WTC11 (cell line): Measurements from ENCODE around the gene CA7. TPM values are rescaled to one million over a fixed set of nuclear protein-coding genes. Genes with fewer than 3 reads are reported as not detected.

Source experiments
- ATF1 ChIP-seq: sonication (generic); formaldehyde crosslinking; IDR thresholded peaks from 2 replicates; pipeline ENCODE4 v1.8.1; 2023; ENCODE audit warnings: mild to moderate bottlenecking, moderate library complexity, missing genetic modification reagents
- CREB1 ChIP-seq: sonication (generic); formaldehyde crosslinking; IDR thresholded peaks from 2 replicates; pipeline ENCODE4 v1.8.0; 2023; ENCODE audit warnings: mild to moderate bottlenecking, missing genetic modification reagents
- ELF4 ChIP-seq: sonication (generic); formaldehyde crosslinking; IDR thresholded peaks from 2 replicates; pipeline ENCODE4 v1.8.1; 2022; ENCODE audit warnings: low read depth, mild to moderate bottlenecking, moderate library complexity, missing genetic modification reagents
- ETV6 ChIP-seq: sonication (generic); formaldehyde crosslinking; IDR thresholded peaks from 2 replicates; pipeline ENCODE4 v1.8.1; 2022; ENCODE audit warnings: mild to moderate bottlenecking, missing genetic modification reagents
- FOXJ3 ChIP-seq: sonication (generic); formaldehyde crosslinking; IDR thresholded peaks from 2 replicates; pipeline ENCODE4 v1.9.0; 2021; ENCODE audit warnings: missing genetic modification reagents, mild to moderate bottlenecking, borderline replicate concordance
- FOXP1 ChIP-seq: sonication (generic); formaldehyde crosslinking; IDR thresholded peaks from 2 replicates; pipeline ENCODE4 v1.8.0; 2022; ENCODE audit warnings: missing genetic modification reagents, mild to moderate bottlenecking, moderate library complexity, borderline replicate concordance
- GRHL2 ChIP-seq: fragments of 250-450 bp; sonication (Bioruptor Pico); IDR thresholded peaks from 2 replicates; pipeline ENCODE4 v1.8.0; 2022; ENCODE audit warnings: mild to moderate bottlenecking, moderate library complexity; ENCODE audit not compliant: insufficient replicate concordance, severe bottlenecking
- HMGA2 ChIP-seq: fragments of 250-450 bp; sonication (Bioruptor Pico); IDR thresholded peaks from 2 replicates; pipeline ENCODE4 v1.4.0; 2021; ENCODE audit warnings: mild to moderate bottlenecking, moderate library complexity
- MYBL2 ChIP-seq: sonication (generic); formaldehyde crosslinking; IDR thresholded peaks from 2 replicates; pipeline ENCODE4 v1.8.1; 2023; ENCODE audit warnings: mild to moderate bottlenecking, moderate library complexity, missing genetic modification reagents
- NFYB ChIP-seq: sonication (generic); formaldehyde crosslinking; conservative IDR thresholded peaks from 2 replicates; pipeline ENCODE4 v1.8.0; 2022; ENCODE audit warnings: low read depth, missing genetic modification reagents
- NR1H2 ChIP-seq: sonication (generic); formaldehyde crosslinking; IDR thresholded peaks from 2 replicates; pipeline ENCODE4 v1.9.0; 2021; ENCODE audit warnings: mild to moderate bottlenecking, moderate library complexity, missing genetic modification reagents
- ZNF138 ChIP-seq: sonication (generic); formaldehyde crosslinking; conservative IDR thresholded peaks from 2 replicates; pipeline ENCODE4 v1.8.1; 2022; ENCODE audit warnings: mild to moderate bottlenecking, moderate library complexity, missing genetic modification reagents
- ZNF232 ChIP-seq: sonication (generic); formaldehyde crosslinking; IDR thresholded peaks from 2 replicates; pipeline ENCODE4 v1.8.0; 2022; ENCODE audit warnings: mild to moderate bottlenecking, missing genetic modification reagents
- ZNF396 ChIP-seq: fragments of 250-450 bp; sonication (Bioruptor Pico); IDR thresholded peaks from 2 replicates; pipeline ENCODE4 v1.8.0; 2021; ENCODE audit warnings: mild to moderate bottlenecking, moderate library complexity, borderline replicate concordance
- total RNA-seq: library from RNA; stranded (reverse); gene quantifications from 3 replicates; pipeline ENCODE4 v1.2.3, GENCODE V29; 2021
- TF ChIP-seq, protein P1 (sequence below): sonication (generic); formaldehyde crosslinking; IDR thresholded peaks from 2 replicates; pipeline ENCODE4 v1.8.1; 2023; ENCODE audit warnings: mild to moderate bottlenecking, moderate library complexity, missing genetic modification reagents
- TF ChIP-seq, protein P2 (sequence below): sonication (generic); formaldehyde crosslinking; IDR thresholded peaks from 2 replicates; pipeline ENCODE4 v1.8.0; 2023; ENCODE audit warnings: missing genetic modification reagents, mild to moderate bottlenecking, borderline replicate concordance
- TF ChIP-seq, protein P3 (sequence below): fragments of 250-450 bp; sonication (Bioruptor Pico); IDR thresholded peaks from 2 replicates; pipeline ENCODE4 v1.9.0; 2021; ENCODE audit warnings: mild to moderate bottlenecking
- TF ChIP-seq, protein P4 (sequence below): sonication (generic); formaldehyde crosslinking; IDR thresholded peaks from 2 replicates; pipeline ENCODE4 v1.8.0; 2023; ENCODE audit warnings: missing genetic modification reagents
- TF ChIP-seq, protein P5 (sequence below): sonication (generic); formaldehyde crosslinking; IDR thresholded peaks from 2 replicates; pipeline ENCODE4 v1.8.0; 2022; ENCODE audit warnings: missing genetic modification reagents
- TF ChIP-seq, protein P6 (sequence below): sonication (generic); formaldehyde crosslinking; IDR thresholded peaks from 2 replicates; pipeline ENCODE4 v1.8.1; 2023; ENCODE audit warnings: mild to moderate bottlenecking, missing genetic modification reagents, borderline replicate concordance

Gene CA7
- total RNA-seq, 1 experiment from 2014 or later: 1.6 TPM

DNA sequence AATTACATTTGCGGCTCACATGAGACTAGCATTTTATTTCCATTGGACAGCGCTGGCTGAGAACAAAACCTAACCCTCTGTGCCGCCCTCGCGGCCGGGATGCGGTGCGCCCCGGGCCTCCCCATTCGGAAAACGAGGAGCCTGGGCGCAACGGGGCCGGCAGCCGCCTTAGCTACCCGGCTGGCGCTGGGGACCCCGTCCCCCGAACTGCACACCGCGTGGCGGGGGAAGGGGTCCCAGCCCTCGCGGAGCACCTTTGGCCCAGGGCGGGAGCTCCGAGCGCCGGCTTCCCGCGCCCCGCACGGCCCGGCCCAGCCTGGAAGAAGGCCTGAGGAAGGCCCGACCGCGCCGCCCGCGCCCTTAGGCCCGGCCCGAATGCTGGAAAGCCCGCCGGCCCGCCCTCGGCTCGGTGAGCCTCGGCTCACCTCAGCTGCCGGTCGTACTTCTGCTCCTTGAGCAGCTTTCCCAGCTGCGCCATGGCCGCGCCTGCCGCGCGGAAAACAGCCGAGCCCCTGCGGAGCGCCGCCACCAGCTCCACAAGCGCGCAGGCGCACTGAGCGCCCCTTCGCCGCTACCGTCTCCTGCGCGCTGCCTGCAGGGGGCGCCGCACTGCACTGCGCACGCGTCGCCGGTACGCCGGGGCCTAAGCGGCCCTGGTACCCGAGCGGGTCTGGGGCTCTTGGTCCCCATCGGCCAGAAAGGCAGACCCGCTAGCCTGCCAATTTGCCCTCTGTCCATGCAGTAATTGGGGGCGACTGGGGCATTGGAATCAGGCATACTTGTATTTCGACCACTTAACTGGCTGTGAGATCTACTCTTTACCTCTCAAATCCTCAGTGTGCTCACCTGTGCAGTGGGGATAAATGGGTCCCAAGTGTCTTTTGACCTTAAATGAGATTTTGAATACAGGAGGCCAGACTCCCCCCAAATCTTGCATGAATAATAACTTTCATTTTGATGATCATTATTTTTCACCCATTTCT, 13.5 kb upstream of the CA7 start, which contains the start of gene NAE1 (continued):
- TF ChIP-seq, protein P1, sequence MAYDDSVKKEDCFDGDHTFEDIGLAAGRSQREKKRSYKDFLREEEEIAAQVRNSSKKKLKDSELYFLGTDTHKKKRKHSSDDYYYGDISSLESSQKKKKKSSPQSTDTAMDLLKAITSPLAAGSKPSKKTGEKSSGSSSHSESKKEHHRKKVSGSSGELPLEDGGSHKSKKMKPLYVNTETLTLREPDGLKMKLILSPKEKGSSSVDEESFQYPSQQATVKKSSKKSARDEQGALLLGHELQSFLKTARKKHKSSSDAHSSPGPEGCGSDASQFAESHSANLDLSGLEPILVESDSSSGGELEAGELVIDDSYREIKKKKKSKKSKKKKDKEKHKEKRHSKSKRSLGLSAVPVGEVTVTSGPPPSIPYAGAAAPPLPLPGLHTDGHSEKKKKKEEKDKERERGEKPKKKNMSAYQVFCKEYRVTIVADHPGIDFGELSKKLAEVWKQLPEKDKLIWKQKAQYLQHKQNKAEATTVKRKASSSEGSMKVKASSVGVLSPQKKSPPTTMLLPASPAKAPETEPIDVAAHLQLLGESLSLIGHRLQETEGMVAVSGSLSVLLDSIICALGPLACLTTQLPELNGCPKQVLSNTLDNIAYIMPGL (CRISPR knock-in tag): peak; percentile 99
- no peak for TF ChIP-seq ZNF396
- TF ChIP-seq, protein P2, sequence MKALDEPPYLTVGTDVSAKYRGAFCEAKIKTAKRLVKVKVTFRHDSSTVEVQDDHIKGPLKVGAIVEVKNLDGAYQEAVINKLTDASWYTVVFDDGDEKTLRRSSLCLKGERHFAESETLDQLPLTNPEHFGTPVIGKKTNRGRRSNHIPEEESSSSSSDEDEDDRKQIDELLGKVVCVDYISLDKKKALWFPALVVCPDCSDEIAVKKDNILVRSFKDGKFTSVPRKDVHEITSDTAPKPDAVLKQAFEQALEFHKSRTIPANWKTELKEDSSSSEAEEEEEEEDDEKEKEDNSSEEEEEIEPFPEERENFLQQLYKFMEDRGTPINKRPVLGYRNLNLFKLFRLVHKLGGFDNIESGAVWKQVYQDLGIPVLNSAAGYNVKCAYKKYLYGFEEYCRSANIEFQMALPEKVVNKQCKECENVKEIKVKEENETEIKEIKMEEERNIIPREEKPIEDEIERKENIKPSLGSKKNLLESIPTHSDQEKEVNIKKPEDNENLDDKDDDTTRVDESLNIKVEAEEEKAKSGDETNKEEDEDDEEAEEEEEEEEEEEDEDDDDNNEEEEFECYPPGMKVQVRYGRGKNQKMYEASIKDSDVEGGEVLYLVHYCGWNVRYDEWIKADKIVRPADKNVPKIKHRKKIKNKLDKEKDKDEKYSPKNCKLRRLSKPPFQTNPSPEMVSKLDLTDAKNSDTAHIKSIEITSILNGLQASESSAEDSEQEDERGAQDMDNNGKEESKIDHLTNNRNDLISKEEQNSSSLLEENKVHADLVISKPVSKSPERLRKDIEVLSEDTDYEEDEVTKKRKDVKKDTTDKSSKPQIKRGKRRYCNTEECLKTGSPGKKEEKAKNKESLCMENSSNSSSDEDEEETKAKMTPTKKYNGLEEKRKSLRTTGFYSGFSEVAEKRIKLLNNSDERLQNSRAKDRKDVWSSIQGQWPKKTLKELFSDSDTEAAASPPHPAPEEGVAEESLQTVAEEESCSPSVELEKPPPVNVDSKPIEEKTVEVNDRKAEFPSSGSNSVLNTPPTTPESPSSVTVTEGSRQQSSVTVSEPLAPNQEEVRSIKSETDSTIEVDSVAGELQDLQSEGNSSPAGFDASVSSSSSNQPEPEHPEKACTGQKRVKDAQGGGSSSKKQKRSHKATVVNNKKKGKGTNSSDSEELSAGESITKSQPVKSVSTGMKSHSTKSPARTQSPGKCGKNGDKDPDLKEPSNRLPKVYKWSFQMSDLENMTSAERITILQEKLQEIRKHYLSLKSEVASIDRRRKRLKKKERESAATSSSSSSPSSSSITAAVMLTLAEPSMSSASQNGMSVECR: peak; percentile 84; the same call in 1 of the 2 replicates
- TF ChIP-seq, protein P3, sequence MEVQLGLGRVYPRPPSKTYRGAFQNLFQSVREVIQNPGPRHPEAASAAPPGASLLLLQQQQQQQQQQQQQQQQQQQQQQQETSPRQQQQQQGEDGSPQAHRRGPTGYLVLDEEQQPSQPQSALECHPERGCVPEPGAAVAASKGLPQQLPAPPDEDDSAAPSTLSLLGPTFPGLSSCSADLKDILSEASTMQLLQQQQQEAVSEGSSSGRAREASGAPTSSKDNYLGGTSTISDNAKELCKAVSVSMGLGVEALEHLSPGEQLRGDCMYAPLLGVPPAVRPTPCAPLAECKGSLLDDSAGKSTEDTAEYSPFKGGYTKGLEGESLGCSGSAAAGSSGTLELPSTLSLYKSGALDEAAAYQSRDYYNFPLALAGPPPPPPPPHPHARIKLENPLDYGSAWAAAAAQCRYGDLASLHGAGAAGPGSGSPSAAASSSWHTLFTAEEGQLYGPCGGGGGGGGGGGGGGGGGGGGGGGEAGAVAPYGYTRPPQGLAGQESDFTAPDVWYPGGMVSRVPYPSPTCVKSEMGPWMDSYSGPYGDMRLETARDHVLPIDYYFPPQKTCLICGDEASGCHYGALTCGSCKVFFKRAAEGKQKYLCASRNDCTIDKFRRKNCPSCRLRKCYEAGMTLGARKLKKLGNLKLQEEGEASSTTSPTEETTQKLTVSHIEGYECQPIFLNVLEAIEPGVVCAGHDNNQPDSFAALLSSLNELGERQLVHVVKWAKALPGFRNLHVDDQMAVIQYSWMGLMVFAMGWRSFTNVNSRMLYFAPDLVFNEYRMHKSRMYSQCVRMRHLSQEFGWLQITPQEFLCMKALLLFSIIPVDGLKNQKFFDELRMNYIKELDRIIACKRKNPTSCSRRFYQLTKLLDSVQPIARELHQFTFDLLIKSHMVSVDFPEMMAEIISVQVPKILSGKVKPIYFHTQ (CRISPR knock-in tag): no peak
- TF ChIP-seq MYBL2 (CRISPR knock-in tag): peak; percentile 88; the same call in 1 of the 2 replicates
- no peak for TF ChIP-seq CREB1 (CRISPR knock-in tag)
- TF ChIP-seq NR1H2 (CRISPR knock-in tag): no peak
- TF ChIP-seq ZNF138 (CRISPR knock-in tag): no peak
- peak; percentile 88 for TF ChIP-seq ETV6 (CRISPR knock-in tag)
- peak; percentile 95 for TF ChIP-seq FOXP1
- TF ChIP-seq ZNF232 (CRISPR knock-in tag): 0 out of 2 replicates have a peak, but pooled peaks have one; percentile 35
- TF ChIP-seq, protein P4, sequence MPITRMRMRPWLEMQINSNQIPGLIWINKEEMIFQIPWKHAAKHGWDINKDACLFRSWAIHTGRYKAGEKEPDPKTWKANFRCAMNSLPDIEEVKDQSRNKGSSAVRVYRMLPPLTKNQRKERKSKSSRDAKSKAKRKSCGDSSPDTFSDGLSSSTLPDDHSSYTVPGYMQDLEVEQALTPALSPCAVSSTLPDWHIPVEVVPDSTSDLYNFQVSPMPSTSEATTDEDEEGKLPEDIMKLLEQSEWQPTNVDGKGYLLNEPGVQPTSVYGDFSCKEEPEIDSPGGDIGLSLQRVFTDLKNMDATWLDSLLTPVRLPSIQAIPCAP: no peak
- TF ChIP-seq, protein P5, sequence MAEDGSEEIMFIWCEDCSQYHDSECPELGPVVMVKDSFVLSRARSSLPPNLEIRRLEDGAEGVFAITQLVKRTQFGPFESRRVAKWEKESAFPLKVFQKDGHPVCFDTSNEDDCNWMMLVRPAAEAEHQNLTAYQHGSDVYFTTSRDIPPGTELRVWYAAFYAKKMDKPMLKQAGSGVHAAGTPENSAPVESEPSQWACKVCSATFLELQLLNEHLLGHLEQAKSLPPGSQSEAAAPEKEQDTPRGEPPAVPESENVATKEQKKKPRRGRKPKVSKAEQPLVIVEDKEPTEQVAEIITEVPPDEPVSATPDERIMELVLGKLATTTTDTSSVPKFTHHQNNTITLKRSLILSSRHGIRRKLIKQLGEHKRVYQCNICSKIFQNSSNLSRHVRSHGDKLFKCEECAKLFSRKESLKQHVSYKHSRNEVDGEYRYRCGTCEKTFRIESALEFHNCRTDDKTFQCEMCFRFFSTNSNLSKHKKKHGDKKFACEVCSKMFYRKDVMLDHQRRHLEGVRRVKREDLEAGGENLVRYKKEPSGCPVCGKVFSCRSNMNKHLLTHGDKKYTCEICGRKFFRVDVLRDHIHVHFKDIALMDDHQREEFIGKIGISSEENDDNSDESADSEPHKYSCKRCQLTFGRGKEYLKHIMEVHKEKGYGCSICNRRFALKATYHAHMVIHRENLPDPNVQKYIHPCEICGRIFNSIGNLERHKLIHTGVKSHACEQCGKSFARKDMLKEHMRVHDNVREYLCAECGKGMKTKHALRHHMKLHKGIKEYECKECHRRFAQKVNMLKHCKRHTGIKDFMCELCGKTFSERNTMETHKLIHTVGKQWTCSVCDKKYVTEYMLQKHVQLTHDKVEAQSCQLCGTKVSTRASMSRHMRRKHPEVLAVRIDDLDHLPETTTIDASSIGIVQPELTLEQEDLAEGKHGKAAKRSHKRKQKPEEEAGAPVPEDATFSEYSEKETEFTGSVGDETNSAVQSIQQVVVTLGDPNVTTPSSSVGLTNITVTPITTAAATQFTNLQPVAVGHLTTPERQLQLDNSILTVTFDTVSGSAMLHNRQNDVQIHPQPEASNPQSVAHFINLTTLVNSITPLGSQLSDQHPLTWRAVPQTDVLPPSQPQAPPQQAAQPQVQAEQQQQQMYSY (CRISPR knock-in tag): no peak
- TF ChIP-seq HMGA2 (CRISPR knock-in tag): no peak
- no peak; the same call in 1 of the 2 replicates for TF ChIP-seq NFYB
- TF ChIP-seq FOXJ3 (CRISPR knock-in tag): no peak
- TF ChIP-seq, protein P6, sequence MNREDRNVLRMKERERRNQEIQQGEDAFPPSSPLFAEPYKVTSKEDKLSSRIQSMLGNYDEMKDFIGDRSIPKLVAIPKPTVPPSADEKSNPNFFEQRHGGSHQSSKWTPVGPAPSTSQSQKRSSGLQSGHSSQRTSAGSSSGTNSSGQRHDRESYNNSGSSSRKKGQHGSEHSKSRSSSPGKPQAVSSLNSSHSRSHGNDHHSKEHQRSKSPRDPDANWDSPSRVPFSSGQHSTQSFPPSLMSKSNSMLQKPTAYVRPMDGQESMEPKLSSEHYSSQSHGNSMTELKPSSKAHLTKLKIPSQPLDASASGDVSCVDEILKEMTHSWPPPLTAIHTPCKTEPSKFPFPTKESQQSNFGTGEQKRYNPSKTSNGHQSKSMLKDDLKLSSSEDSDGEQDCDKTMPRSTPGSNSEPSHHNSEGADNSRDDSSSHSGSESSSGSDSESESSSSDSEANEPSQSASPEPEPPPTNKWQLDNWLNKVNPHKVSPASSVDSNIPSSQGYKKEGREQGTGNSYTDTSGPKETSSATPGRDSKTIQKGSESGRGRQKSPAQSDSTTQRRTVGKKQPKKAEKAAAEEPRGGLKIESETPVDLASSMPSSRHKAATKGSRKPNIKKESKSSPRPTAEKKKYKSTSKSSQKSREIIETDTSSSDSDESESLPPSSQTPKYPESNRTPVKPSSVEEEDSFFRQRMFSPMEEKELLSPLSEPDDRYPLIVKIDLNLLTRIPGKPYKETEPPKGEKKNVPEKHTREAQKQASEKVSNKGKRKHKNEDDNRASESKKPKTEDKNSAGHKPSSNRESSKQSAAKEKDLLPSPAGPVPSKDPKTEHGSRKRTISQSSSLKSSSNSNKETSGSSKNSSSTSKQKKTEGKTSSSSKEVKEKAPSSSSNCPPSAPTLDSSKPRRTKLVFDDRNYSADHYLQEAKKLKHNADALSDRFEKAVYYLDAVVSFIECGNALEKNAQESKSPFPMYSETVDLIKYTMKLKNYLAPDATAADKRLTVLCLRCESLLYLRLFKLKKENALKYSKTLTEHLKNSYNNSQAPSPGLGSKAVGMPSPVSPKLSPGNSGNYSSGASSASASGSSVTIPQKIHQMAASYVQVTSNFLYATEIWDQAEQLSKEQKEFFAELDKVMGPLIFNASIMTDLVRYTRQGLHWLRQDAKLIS: no peak
- no peak for TF ChIP-seq GRHL2 (CRISPR knock-in tag)
- peak; percentile 90 for TF ChIP-seq ATF1 (CRISPR knock-in tag)
- TF ChIP-seq ELF4: peak; percentile 78; the same call in 1 of the 2 replicates
